HG03575 (cell line): ENCODE results near the gene PLXNA4.

ENCODE experiments used
- ATAC-seq: cut with Tn5 transposase; IDR thresholded peaks from one replicate; pipeline ENCODE4 v1.9.1; 2021; ENCODE audit not compliant: unreplicated experiment, insufficient number of reproducible peaks, low FRiP score; ENCODE audit errors: extremely low read depth

The PLXNA4 gene

GRCh38 chr7:132568962-132569361 lies 7.3 kb downstream of the PLXNA4 start:
- no peak for ATAC-seq

- ATAC-seq = no peak
Observed at GRCh38 chr7:132565885-132566284, 10.4 kb downstream of the PLXNA4 start.

GRCh38 chr7:132565441-132565840 lies 10.8 kb downstream of the PLXNA4 start:
- no peak for ATAC-seq

- ATAC-seq = no peak
Observed at GRCh38 chr7:132564849-132565248, 11.4 kb downstream of the PLXNA4 start.

- no peak for ATAC-seq
Observed at GRCh38 chr7:132564090-132564489, 12.2 kb downstream of the PLXNA4 start.

GRCh38 chr7:132562690-132563089 lies 13.6 kb downstream of the PLXNA4 start:
- ATAC-seq = no peak

- ATAC-seq = no peak
Observed at GRCh38 chr7:132561763-132562162, 14.5 kb downstream of the PLXNA4 start.

GRCh38 chr7:132560825-132561529 lies 15.3 kb downstream of the PLXNA4 start:
- ATAC-seq = no peak

- ATAC-seq = no peak
Observed at GRCh38 chr7:132560105-132560504, 16.2 kb downstream of the PLXNA4 start.

GRCh38 chr7:132558815-132559214 lies 17.5 kb downstream of the PLXNA4 start:
- no peak for ATAC-seq

GRCh38 chr7:132557489-132558044 lies 18.7 kb downstream of the PLXNA4 start:
- ATAC-seq = no peak

GRCh38 chr7:132554446-132554845 lies 21.8 kb downstream of the PLXNA4 start:
- no peak for ATAC-seq

GRCh38 chr7:132553031-132553430 lies 23.2 kb downstream of the PLXNA4 start:
- ATAC-seq = no peak

- no peak for ATAC-seq
Observed at GRCh38 chr7:132551886-132552285, 24.4 kb downstream of the PLXNA4 start.

GRCh38 chr7:132551439-132551838 lies 24.8 kb downstream of the PLXNA4 start:
- no peak for ATAC-seq

- ATAC-seq = no peak
Observed at GRCh38 chr7:132548489-132549078, 27.7 kb downstream of the PLXNA4 start.

- no peak for ATAC-seq
Observed at GRCh38 chr7:132547821-132548220, 28.4 kb downstream of the PLXNA4 start.

GRCh38 chr7:132546366-132547127 lies 29.7 kb downstream of the PLXNA4 start:
- no peak for ATAC-seq

- no peak for ATAC-seq
Observed at GRCh38 chr7:132545756-132546155, 30.5 kb downstream of the PLXNA4 start.

- no peak for ATAC-seq
Observed at GRCh38 chr7:132544999-132545398, 31.3 kb downstream of the PLXNA4 start.
